ENCODE results near the gene SELENOS. TPM values are rescaled to one million over a fixed set of nuclear protein-coding genes. Genes with fewer than 3 reads are reported as not detected.

SELENOS gene
- total and polyA plus RNA-seq, 9 of the 15 experiments (the other 6 are each of a cell fraction or from before 2014, with no cell fraction given), result 24.9 to 57.4 (median 47.9) TPM

DNA sequence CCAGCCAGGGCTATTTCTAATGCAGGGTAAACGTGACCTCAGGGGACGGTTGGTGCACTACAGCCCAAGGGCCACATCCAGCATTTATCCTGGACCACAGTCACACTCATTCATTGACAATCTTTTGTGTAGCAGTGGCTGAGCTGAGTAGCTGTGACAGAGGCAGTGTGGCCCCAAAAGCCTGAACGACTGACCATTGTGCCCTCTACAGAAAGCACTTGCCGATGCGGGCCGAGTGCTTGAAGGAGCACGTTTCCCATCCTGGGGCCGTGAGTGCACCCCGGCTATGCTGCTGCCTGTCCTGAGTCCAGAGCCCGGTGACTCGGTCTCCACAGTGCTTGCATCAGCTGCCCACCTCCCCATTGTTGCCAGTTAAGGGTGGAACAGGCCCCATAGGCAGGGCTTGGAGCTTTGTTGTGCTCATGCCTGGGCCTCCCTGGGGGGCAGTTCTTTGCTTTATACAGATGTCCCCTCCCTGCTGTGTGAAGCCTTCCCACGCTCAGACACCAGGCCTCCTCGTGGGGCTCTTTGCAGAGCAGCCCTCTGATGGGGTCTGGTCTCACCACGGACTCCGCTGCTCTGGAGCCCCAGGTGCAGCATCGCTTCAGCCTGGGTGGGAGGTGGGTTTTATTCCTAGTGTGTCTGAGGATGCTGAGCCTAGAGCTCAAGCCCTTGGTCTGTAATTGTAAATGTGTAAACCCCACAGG, 30.8 kb upstream of the SELENOS start:
- H2AFZ ChIP-seq (ENCODE audit: low read depth, low read length), result no peak overlapping the region
- H3K9me3 ChIP-seq (replicated peaks; ENCODE audit: control insufficient read depth, insufficient read depth, low read depth, low read length), result no peaks in the 10 kb centered on the region
- intact Hi-C loops (cut with micrococcal nuclease), result no loop called here
- no peaks in the 10 kb centered on the region; a peak in 1 of 5 replicates for H3K4me1 ChIP-seq (replicated peaks in 1 of 2; ENCODE audit: control insufficient read depth in 2 of 2, insufficient read depth in 2 of 2, low read length in 2 of 2)
- no peak overlapping the region for H3K27ac ChIP-seq (ENCODE audit: extremely low read depth, low read depth, low read length)
- H3K9me1 ChIP-seq (ENCODE audit: control insufficient read depth, insufficient read depth, low read length), result no peaks in the 10 kb centered on the region
- no peak for DNase-seq (ENCODE audit: extremely low read depth in 1 of 4, low spot score in 3 of 4)
- no peak overlapping the region for H3K4me2 ChIP-seq (ENCODE audit: insufficient read depth, low read length)
- TF ChIP-seq, protein P1, sequence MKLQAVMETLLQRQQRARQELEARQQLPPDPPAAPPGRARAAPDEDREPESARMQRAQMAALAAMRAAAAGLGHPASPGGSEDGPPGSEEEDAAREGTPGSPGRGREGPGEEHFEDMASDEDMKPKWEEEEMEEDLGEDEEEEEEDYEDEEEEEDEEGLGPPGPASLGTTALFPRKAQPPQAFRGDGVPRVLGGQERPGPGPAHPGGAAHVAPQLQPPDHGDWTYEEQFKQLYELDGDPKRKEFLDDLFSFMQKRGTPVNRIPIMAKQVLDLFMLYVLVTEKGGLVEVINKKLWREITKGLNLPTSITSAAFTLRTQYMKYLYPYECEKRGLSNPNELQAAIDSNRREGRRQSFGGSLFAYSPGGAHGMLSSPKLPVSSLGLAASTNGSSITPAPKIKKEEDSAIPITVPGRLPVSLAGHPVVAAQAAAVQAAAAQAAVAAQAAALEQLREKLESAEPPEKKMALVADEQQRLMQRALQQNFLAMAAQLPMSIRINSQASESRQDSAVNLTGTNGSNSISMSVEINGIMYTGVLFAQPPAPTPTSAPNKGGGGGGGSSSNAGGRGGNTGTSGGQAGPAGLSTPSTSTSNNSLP (IDR thresholded peaks at IDR 0.05; ENCODE audit: borderline replicate concordance, low read depth, low read length), result no peak
- TF ChIP-seq, protein P2, sequence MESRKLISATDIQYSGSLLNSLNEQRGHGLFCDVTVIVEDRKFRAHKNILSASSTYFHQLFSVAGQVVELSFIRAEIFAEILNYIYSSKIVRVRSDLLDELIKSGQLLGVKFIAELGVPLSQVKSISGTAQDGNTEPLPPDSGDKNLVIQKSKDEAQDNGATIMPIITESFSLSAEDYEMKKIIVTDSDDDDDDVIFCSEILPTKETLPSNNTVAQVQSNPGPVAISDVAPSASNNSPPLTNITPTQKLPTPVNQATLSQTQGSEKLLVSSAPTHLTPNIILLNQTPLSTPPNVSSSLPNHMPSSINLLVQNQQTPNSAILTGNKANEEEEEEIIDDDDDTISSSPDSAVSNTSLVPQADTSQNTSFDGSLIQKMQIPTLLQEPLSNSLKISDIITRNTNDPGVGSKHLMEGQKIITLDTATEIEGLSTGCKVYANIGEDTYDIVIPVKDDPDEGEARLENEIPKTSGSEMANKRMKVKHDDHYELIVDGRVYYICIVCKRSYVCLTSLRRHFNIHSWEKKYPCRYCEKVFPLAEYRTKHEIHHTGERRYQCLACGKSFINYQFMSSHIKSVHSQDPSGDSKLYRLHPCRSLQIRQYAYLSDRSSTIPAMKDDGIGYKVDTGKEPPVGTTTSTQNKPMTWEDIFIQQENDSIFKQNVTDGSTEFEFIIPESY (CRISPR knock-in tag; IDR thresholded peaks at IDR 0.05), result no peak
- TF ChIP-seq SAFB (IDR thresholded peaks at IDR 0.05; ENCODE audit: borderline replicate concordance, low read depth, low read length) (no peak), THRAP3 (IDR thresholded peaks at IDR 0.05; ENCODE audit: borderline replicate concordance) (no peak), CHD4 (IDR thresholded peaks at IDR 0.05; ENCODE audit: insufficient read depth, insufficient replicate concordance, low read depth, low read length, poor library complexity, severe bottlenecking) (no peak), LARP7 (IDR thresholded peaks at IDR 0.05) (no peak)
- TF ChIP-seq, protein P3, sequence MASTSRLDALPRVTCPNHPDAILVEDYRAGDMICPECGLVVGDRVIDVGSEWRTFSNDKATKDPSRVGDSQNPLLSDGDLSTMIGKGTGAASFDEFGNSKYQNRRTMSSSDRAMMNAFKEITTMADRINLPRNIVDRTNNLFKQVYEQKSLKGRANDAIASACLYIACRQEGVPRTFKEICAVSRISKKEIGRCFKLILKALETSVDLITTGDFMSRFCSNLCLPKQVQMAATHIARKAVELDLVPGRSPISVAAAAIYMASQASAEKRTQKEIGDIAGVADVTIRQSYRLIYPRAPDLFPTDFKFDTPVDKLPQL (IDR thresholded peaks at IDR 0.05; ENCODE audit: extremely low read depth, insufficient read length), result no peak
- ChIA-PET POLR2A (interaction anchor here (0.6 to 0.7 kb wide), 3 partner anchors 12 to 229 kb away, joined by 3 read pairs; no protein-coding TSS in a partner anchor), CTCF (ENCODE audit: low intra/inter-chr PET ratio) (no interaction called here)
- ATAC-seq, result peak; percentile 22
- 0 out of 4 replicates have a peak overlapping the region, but pooled peaks of 1 of the 2 experiments have one; percentile 48 for H3K9ac ChIP-seq (ENCODE audit: insufficient read depth in 1 of 2, low read depth in 2 of 2, low read length in 2 of 2)
- H4K20me1 ChIP-seq (replicated peaks; ENCODE audit: control insufficient read depth, insufficient read depth, low read length), result no peaks in the 10 kb centered on the region; the same call in none of the 2 replicates
- no peaks in the 10 kb centered on the region for H3K79me2 ChIP-seq (ENCODE audit: control insufficient read depth, insufficient read depth, low read length)
- peaks cover 0 to 43% of the 10 kb centered on the region in 2 experiments; a peak in 4 of 5 replicates for H3K27me3 ChIP-seq (ENCODE audit: control insufficient read depth in 2 of 2, insufficient read depth in 2 of 2, low read length in 2 of 2)
- no peak overlapping the region for H3K4me3 ChIP-seq
- in situ Hi-C loops (cut with MboI), result loop anchor here (10.0 kb wide), 1 partner anchor 187 kb away; no protein-coding TSS in a partner anchor
- BruUV-seq (replicated peaks), result no TSS peak
- 31% methylated on average over 16 of the region's 16 CpGs for WGBS (ENCODE audit: insufficient coverage, low coverage, missing lambda C conversion rate)
- no peaks in the 10 kb centered on the region for H3K36me3 ChIP-seq (ENCODE audit: control insufficient read depth, insufficient read depth, low read length)
- FAIRE-seq, result no peak

Measured in K562 (cell line).